Activated naive CD8-positive, alpha-beta T cell treated with anti-CD3 and anti-CD28 coated beads, Interleukin-2, amount 10 ng/mL, durations not matched to agents 7 days and 5 days (primary cell): ENCODE data around the gene AOC2. TPM values are rescaled to one million over a fixed set of nuclear protein-coding genes. Genes with fewer than 3 reads are reported as not detected.

Experiments used
- ATAC-seq: fragments of 150-1000 bp; cut with Tn5 transposase; one replicate; pipeline ENCODE4 v1.10.0; 2021; ENCODE audit warnings: low read depth, moderate library complexity
- POLR2A ChIA-PET: fragments of 350-600 bp; sonication (Branson Sonifier 250); formaldehyde crosslinking; loops from one replicate; lab custom pipeline; 2021; ENCODE audit warnings: antibody characterized with exemption; lab: Charles Lee
- DNase-seq: peaks from one replicate; pipeline ENCODE4 v3.0.0; 2021
- H3K27ac Mint-ChIP-seq: one replicate; pipeline ENCODE4 v1.8.0; 2022; ENCODE audit warnings: mild to moderate bottlenecking, mixed read lengths
- H3K27me3 Mint-ChIP-seq: one replicate; pipeline ENCODE4 v1.8.0; 2022; ENCODE audit warnings: mild to moderate bottlenecking, moderate library complexity, mixed read lengths
- H3K36me3 Mint-ChIP-seq: one replicate; pipeline ENCODE4 v1.8.0; 2021; ENCODE audit warnings: mild to moderate bottlenecking, mixed read lengths
- H3K4me1 Mint-ChIP-seq: one replicate; pipeline ENCODE4 v1.8.0; 2021; ENCODE audit warnings: mixed read lengths
- H3K4me3 Mint-ChIP-seq: one replicate; pipeline ENCODE4 v1.8.0; 2022; ENCODE audit warnings: mild to moderate bottlenecking, moderate library complexity, mixed read lengths
- H3K9me3 Mint-ChIP-seq: one replicate; pipeline ENCODE4 v1.8.0; 2021; ENCODE audit warnings: mixed read lengths
- total RNA-seq, 2 experiments: library from RNA; stranded (reverse); gene quantifications; one replicate each; pipeline ENCODE4 v1.2.3, GENCODE V29; 2021

Gene AOC2
- 1 to 10 TPM; 2.5 to 2.7 TPM for total RNA-seq

- no peak for ATAC-seq
- no peaks in the 10 kb centered on the region for H3K9me3 Mint-ChIP-seq
- POLR2A ChIA-PET: interaction anchor here (1.4 kb wide), 1 partner anchor 154 kb away, joined by 3 read pairs; the partner anchor contains the start of gene RPL27
These were observed at the start of gene AOC2 for GRCh38 chr17:42844271-42844670. Gene AOC2 (plus strand): TSS chr17:42844580. CDS start chr17:42844627, 47 bp downstream.

GRCh38 chr17:42795061-42795460 lies 49.3 kb upstream of the AOC2 start:
- ATAC-seq (no peak), DNase-seq (no peak)
- Mint-ChIP-seq H3K9me3 (peaks cover 2% of the 10 kb centered on the region), H3K36me3 (peaks cover 1% of the 10 kb centered on the region), H3K4me1 (peaks cover 10% of the 10 kb centered on the region), H3K27ac (no peak overlapping the region), H3K4me3 (no peak overlapping the region), H3K27me3 (peaks cover 7% of the 10 kb centered on the region)
- POLR2A ChIA-PET: interaction anchor here (1.2 kb wide), 2 partner anchors 22 to 27 kb away, joined by 3 to 4 read pairs; partner anchors contain the start of gene VPS25

More at GRCh38 chr17:42844271-42844670, at the start of gene AOC2:
- no peak within 1 kb of the TSS for H3K27ac Mint-ChIP-seq
- H3K36me3 Mint-ChIP-seq: no peaks in the 10 kb centered on the region
- H3K4me3 Mint-ChIP-seq: no peak within 1 kb of the TSS
- H3K27me3 Mint-ChIP-seq: no peaks in the 10 kb centered on the region
- no peak for DNase-seq
- H3K4me1 Mint-ChIP-seq: peaks cover 9% of the 10 kb centered on the region

GRCh38 chr17:42795465-42795864 lies 48.9 kb upstream of the AOC2 start:
- POLR2A ChIA-PET: interaction anchor here (1.2 kb wide), 2 partner anchors 22 to 26 kb away, joined by 3 to 4 read pairs; partner anchors contain the start of gene VPS25
- DNase-seq (no peak), ATAC-seq (no peak)
- Mint-ChIP-seq H3K4me3 (no peak overlapping the region), H3K9me3 (peaks cover 2% of the 10 kb centered on the region), H3K4me1 (peaks cover 10% of the 10 kb centered on the region), H3K27me3 (peaks cover 5% of the 10 kb centered on the region), H3K27ac (no peak overlapping the region), H3K36me3 (peaks cover 2% of the 10 kb centered on the region)

GRCh38 chr17:42796066-42796758 lies 48.2 kb upstream of the AOC2 start:
- POLR2A ChIA-PET: interaction anchor here (0.9 to 3.0 kb wide), 3 partner anchors 19 to 23 kb away, joined by 3 to 19 read pairs (median 4); partner anchors contain the start of gene VPS25
- no peak overlapping the region for H3K27ac Mint-ChIP-seq

GRCh38 chr17:42797067-42798007 lies 47.0 kb upstream of the AOC2 start:
- DNase-seq (no peak), ATAC-seq (no peak)
- H3K27ac Mint-ChIP-seq: no peak overlapping the region
- peak overlapping the region; percentile 88 for H3K4me3 Mint-ChIP-seq
- POLR2A ChIA-PET: interaction anchor here (0.9 to 3.0 kb wide), 4 partner anchors 20 to 518 kb away, joined by 3 to 19 read pairs (median 6); partner anchors contain the start of genes BECN1 and VPS25
- peaks cover 10% of the 10 kb centered on the region for H3K4me1 Mint-ChIP-seq
- peaks cover 2% of the 10 kb centered on the region for H3K9me3 Mint-ChIP-seq
- no peaks in the 10 kb centered on the region for H3K27me3 Mint-ChIP-seq
- H3K36me3 Mint-ChIP-seq: peaks cover 3% of the 10 kb centered on the region

More at GRCh38 chr17:42796066-42796758, 48.2 kb upstream of the AOC2 start:
- Mint-ChIP-seq H3K9me3 (peaks cover 2% of the 10 kb centered on the region), H3K4me1 (peaks cover 10% of the 10 kb centered on the region), H3K36me3 (peaks cover 3% of the 10 kb centered on the region), H3K27me3 (peaks cover 3% of the 10 kb centered on the region), H3K4me3 (no peak overlapping the region)
- no peak for DNase-seq
- no peak for ATAC-seq

GRCh38 chr17:42798011-42798382 lies 46.4 kb upstream of the AOC2 start:
- DNase-seq: no peak
- Mint-ChIP-seq H3K36me3 (peaks cover 3% of the 10 kb centered on the region), H3K27ac (peak overlapping the region; percentile 73), H3K27me3 (no peaks in the 10 kb centered on the region), H3K4me1 (peaks cover 10% of the 10 kb centered on the region), H3K9me3 (peaks cover 2% of the 10 kb centered on the region), H3K4me3 (peak overlapping the region; percentile 88)
- POLR2A ChIA-PET: interaction anchor here (0.6 to 3.0 kb wide), 8 partner anchors 11 to 518 kb away, joined by 3 to 19 read pairs (median 4); partner anchors contain the start of genes BECN1, PSME3 and VPS25
- ATAC-seq: no peak

GRCh38 chr17:42798383-42799380 lies 45.7 kb upstream of the AOC2 start, which contains the start of the genes CNTD1 and COA3:
Gene CNTD1 (plus strand): TSS chr17:42798861. CDS start chr17:42799068, 207 bp downstream.
Gene COA3 (minus strand): TSS chr17:42798704. CDS start chr17:42798681, 23 bp downstream.
- DNase-seq (peak; percentile 85), ATAC-seq (peak; percentile 98)
- H3K4me1 Mint-ChIP-seq: peaks cover 10% of the 10 kb centered on the region
- peak within 1 kb of the TSS; percentile 73 for H3K27ac Mint-ChIP-seq
- peaks cover 2% of the 10 kb centered on the region for H3K9me3 Mint-ChIP-seq
- no peaks in the 10 kb centered on the region for H3K27me3 Mint-ChIP-seq
- H3K36me3 Mint-ChIP-seq: peaks cover 3% of the 10 kb centered on the region
- POLR2A ChIA-PET: interaction anchor here (0.6 to 3.0 kb wide), 8 partner anchors 11 to 517 kb away, joined by 3 to 19 read pairs (median 4); partner anchors contain the start of genes BECN1, PSME3 and VPS25
- peak within 1 kb of the TSS; percentile 88 for H3K4me3 Mint-ChIP-seq

GRCh38 chr17:42803074-42803883 lies 41.1 kb upstream of the AOC2 start:
- Mint-ChIP-seq H3K27ac (no peak overlapping the region), H3K4me1 (peaks cover 4% of the 10 kb centered on the region), H3K9me3 (peaks cover 2% of the 10 kb centered on the region), H3K27me3 (no peaks in the 10 kb centered on the region), H3K36me3 (peaks cover 2% of the 10 kb centered on the region), H3K4me3 (no peak overlapping the region)
- ATAC-seq (no peak), DNase-seq (no peak)
- POLR2A ChIA-PET: interaction anchor here (0.6 to 1.0 kb wide), 2 partner anchors 195 to 1445 kb away, joined by 3 to 5 read pairs; partner anchors contain the start of gene RPL27

GRCh38 chr17:42804918-42805367 lies 39.4 kb upstream of the AOC2 start:
- ATAC-seq: no peak
- Mint-ChIP-seq H3K9me3 (no peaks in the 10 kb centered on the region), H3K27me3 (no peaks in the 10 kb centered on the region), H3K27ac (no peak overlapping the region), H3K36me3 (peaks cover 2% of the 10 kb centered on the region), H3K4me3 (no peak overlapping the region), H3K4me1 (no peaks in the 10 kb centered on the region)
- DNase-seq: no peak
- POLR2A ChIA-PET: interaction anchor here (0.5 kb wide), 1 partner anchor 276 kb away, joined by 3 read pairs; no protein-coding TSS in a partner anchor

GRCh38 chr17:42806249-42806648 lies 38.1 kb upstream of the AOC2 start:
- Mint-ChIP-seq H3K27ac (no peak overlapping the region), H3K4me1 (no peaks in the 10 kb centered on the region), H3K4me3 (no peak overlapping the region), H3K9me3 (no peaks in the 10 kb centered on the region), H3K27me3 (no peaks in the 10 kb centered on the region), H3K36me3 (peaks cover 3% of the 10 kb centered on the region)
- POLR2A ChIA-PET: interaction anchor here (0.7 kb wide), 1 partner anchor 276 kb away, joined by 4 read pairs; no protein-coding TSS in a partner anchor
- DNase-seq (no peak), ATAC-seq (no peak)

- Mint-ChIP-seq H3K27ac (no peak overlapping the region), H3K36me3 (peaks cover 7% of the 10 kb centered on the region), H3K9me3 (no peaks in the 10 kb centered on the region), H3K4me3 (no peak overlapping the region), H3K4me1 (no peaks in the 10 kb centered on the region), H3K27me3 (no peaks in the 10 kb centered on the region)
- DNase-seq: no peak
- POLR2A ChIA-PET: no interaction called here
- ATAC-seq: no peak
These were observed 35.1 kb upstream of the AOC2 start for GRCh38 chr17:42809250-42809649.
